Measurements from ENCODE around the gene MAGI1. TPM values are rescaled to one million over a fixed set of nuclear protein-coding genes. Genes with fewer than 3 reads are reported as not detected.

MAGI1 gene
- total and polyA plus RNA-seq, 4 donors = 9.9 to 88.1 (median 24.6) TPM

DNA sequence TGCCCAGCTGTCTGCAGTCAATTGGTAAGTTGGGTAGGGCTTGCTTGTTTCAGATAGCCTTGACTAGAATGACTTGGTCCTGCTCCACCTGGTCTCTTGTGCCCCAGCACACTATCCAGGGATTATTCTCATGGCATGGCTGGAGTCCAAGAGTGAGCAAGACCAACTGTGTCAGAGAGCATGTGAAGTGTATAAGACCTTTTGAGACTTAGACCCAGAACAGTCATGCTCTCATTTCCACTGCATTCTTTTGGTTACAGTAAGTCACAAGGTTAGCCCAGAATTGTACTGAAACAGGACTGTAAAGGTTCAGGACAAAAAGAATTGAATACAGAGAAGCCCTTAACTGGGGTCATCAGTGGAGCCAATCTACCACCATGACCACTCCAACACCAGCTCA, 700.1 kb downstream of the MAGI1 start:
- TF ChIP-seq, protein P1, sequence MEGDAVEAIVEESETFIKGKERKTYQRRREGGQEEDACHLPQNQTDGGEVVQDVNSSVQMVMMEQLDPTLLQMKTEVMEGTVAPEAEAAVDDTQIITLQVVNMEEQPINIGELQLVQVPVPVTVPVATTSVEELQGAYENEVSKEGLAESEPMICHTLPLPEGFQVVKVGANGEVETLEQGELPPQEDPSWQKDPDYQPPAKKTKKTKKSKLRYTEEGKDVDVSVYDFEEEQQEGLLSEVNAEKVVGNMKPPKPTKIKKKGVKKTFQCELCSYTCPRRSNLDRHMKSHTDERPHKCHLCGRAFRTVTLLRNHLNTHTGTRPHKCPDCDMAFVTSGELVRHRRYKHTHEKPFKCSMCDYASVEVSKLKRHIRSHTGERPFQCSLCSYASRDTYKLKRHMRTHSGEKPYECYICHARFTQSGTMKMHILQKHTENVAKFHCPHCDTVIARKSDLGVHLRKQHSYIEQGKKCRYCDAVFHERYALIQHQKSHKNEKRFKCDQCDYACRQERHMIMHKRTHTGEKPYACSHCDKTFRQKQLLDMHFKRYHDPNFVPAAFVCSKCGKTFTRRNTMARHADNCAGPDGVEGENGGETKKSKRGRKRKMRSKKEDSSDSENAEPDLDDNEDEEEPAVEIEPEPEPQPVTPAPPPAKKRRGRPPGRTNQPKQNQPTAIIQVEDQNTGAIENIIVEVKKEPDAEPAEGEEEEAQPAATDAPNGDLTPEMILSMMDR (IDR thresholded peaks at IDR 0.05; ENCODE audit: control extremely low read depth, extremely low read depth) = no peak
- no peaks in the 10 kb centered on the region for H3K9me3 ChIP-seq (ENCODE audit: control insufficient read depth in 4 of 4, insufficient read depth in 3 of 4, low read length in 3 of 4)
- no peak overlapping the region for H3K9ac ChIP-seq (ENCODE audit: insufficient read depth in 1 of 2, low read length in 2 of 2)
- no peaks in the 10 kb centered on the region for H3K27me3 ChIP-seq (ENCODE audit: control insufficient read depth in 3 of 3, insufficient read depth in 3 of 3, low read length in 2 of 3)
- H3K36me3 ChIP-seq (ENCODE audit: control insufficient read depth in 4 of 4, insufficient read depth in 4 of 4, low read length in 4 of 4) = no peaks in the 10 kb centered on the region
- no peak overlapping the region for H3K27ac ChIP-seq (ENCODE audit: low read depth in 1 of 2, low read length in 1 of 2)
- peaks cover 0 to 15% (median 13%) of the 10 kb centered on the region in 5 donors for H3K4me1 ChIP-seq (ENCODE audit: control insufficient read depth in 5 of 5, insufficient read depth in 5 of 5, low read length in 5 of 5)
- DNase-seq = no peak
- H3K4me3 ChIP-seq = no peak overlapping the region
- no peak for ATAC-seq (ENCODE audit: insufficient read depth, low FRiP score)

DNA sequence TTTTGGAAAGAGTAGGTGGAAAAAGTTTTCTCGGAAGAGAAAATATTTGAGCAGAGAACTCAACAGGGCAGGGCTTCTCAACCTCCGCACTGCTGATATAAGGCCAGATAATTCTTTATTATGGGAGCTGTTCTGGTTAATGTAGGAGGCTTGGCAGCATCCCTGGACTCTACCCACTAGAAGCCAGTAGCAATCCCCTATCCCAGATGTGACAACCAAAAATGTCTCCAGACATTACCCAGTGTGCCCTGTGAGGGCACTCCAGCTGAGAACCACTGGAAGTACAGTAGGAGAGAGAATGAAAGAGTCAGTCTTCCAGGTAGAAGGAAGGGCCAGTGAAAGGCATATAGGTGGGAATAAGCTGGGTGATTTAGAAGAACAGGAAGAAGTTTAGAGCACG, 703.1 kb downstream of the MAGI1 start:
- WGBS, 2 donors = 77 to 89% methylated on average over 3 of the region's 3 CpGs
- peaks cover 0 to 18% (median 13%) of the 10 kb centered on the region in 5 donors for H3K4me1 ChIP-seq (ENCODE audit: control insufficient read depth in 5 of 5, insufficient read depth in 5 of 5, low read length in 5 of 5)
- ATAC-seq (ENCODE audit: insufficient read depth, low FRiP score) (no peak), DNase-seq (no peak)
- H3K27ac ChIP-seq (ENCODE audit: low read depth in 1 of 2, low read length in 1 of 2) = no peak overlapping the region
- no peaks in the 10 kb centered on the region for H3K9me3 ChIP-seq (ENCODE audit: control insufficient read depth in 4 of 4, insufficient read depth in 3 of 4, low read length in 3 of 4)
- H3K9ac ChIP-seq (ENCODE audit: insufficient read depth in 1 of 2, low read length in 2 of 2) = no peak overlapping the region
- H3K36me3 ChIP-seq (ENCODE audit: control insufficient read depth in 4 of 4, insufficient read depth in 4 of 4, low read length in 4 of 4) = no peaks in the 10 kb centered on the region
- H3K27me3 ChIP-seq (ENCODE audit: control insufficient read depth in 3 of 3, insufficient read depth in 3 of 3, low read length in 2 of 3) = no peaks in the 10 kb centered on the region
- TF ChIP-seq, protein P1 (IDR thresholded peaks at IDR 0.05; ENCODE audit: control extremely low read depth, extremely low read depth) = no peak
- no peak overlapping the region for H3K4me3 ChIP-seq

DNA sequence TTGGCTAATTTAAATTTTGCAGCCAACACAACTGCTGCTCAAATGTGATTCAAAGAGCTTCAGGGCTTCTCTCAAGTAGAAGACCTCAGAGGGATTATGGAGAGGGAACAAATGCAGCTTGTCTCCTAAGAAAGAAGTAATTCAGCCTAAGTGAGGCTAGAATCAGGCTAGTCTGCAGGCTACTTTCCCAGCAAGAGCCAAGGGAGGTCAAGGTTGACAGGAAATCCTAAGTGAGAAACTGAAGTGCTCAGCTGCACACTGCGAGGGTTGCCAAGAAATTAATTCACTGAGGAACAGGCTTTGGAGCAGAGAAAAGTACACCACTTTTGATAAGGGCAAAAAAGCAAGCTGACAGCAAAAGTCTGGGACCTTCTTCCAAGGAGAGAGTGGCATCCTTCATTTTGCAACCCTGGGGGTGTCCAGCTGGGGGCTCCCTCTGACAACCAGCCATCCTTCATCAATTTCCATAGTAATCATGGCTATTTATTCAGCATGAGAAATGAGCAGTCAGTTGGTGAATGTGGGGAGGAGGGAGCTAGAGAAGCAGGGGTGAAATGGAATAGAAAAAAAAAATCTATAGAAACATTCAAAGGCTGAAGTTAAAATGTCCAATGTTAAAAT, 704.6 kb downstream of the MAGI1 start:
- Histone ChIP-seq H3K9me3 (ENCODE audit: control insufficient read depth in 4 of 4, insufficient read depth in 3 of 4, low read length in 3 of 4) (no peaks in the 10 kb centered on the region), H3K27me3 (ENCODE audit: control insufficient read depth in 3 of 3, insufficient read depth in 3 of 3, low read length in 2 of 3) (no peaks in the 10 kb centered on the region), H3K9ac (ENCODE audit: insufficient read depth in 1 of 2, low read length in 2 of 2) (no peak overlapping the region), H3K36me3 (ENCODE audit: control insufficient read depth in 4 of 4, insufficient read depth in 4 of 4, low read length in 4 of 4) (no peaks in the 10 kb centered on the region), H3K27ac (ENCODE audit: low read depth in 1 of 2, low read length in 1 of 2) (no peak overlapping the region), H3K4me3 (no peak overlapping the region), H3K4me1 (ENCODE audit: control insufficient read depth in 5 of 5, insufficient read depth in 5 of 5, low read length in 5 of 5) (peaks cover 0 to 18% (median 16%) of the 10 kb centered on the region in 5 donors)
- WGBS, 2 donors = 8 to 21% methylated on average over 1 of the region's 1 CpG
- DNase-seq (peak; percentile 78 to 96 (median 92)), ATAC-seq (ENCODE audit: insufficient read depth, low FRiP score) (no peak)
- TF ChIP-seq, protein P1 (IDR thresholded peaks at IDR 0.05; ENCODE audit: control extremely low read depth, extremely low read depth) = no peak

DNA sequence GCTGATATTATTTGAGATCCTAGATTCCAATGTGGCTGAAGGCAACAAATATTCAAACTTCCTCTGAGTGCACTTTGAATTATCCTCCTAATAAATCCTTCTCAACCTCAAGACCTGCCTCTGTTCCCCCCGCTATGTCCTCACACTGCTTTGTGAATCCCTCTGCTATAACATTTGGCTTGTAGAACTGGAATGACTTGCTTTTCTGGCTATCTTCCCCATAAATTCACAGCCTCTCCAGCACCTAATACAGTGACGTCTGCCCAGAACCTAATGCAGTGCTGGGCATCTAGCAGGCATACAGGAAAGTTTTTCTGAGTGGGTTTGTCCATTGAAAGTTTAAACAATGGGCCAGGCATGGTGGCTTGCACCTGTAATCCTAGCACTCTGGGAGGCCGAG, 707.0 kb downstream of the MAGI1 start:
- H3K27ac ChIP-seq (ENCODE audit: low read depth in 1 of 2, low read length in 1 of 2) = no peak overlapping the region
- ATAC-seq (ENCODE audit: insufficient read depth, low FRiP score) (no peak), DNase-seq (no peak)
- WGBS, 2 donors = 81 to 86% methylated on average over 3 of the region's 3 CpGs
- peaks cover 0 to 18% (median 16%) of the 10 kb centered on the region in 5 donors for H3K4me1 ChIP-seq (ENCODE audit: control insufficient read depth in 5 of 5, insufficient read depth in 5 of 5, low read length in 5 of 5)
- H3K27me3 ChIP-seq (ENCODE audit: control insufficient read depth in 3 of 3, insufficient read depth in 3 of 3, low read length in 2 of 3) = no peaks in the 10 kb centered on the region
- no peaks in the 10 kb centered on the region for H3K36me3 ChIP-seq (ENCODE audit: control insufficient read depth in 4 of 4, insufficient read depth in 4 of 4, low read length in 4 of 4)
- no peak overlapping the region for H3K9ac ChIP-seq (ENCODE audit: insufficient read depth in 1 of 2, low read length in 2 of 2)
- H3K4me3 ChIP-seq = no peak overlapping the region
- TF ChIP-seq, protein P1 (IDR thresholded peaks at IDR 0.05; ENCODE audit: control extremely low read depth, extremely low read depth) = no peak
- no peaks in the 10 kb centered on the region for H3K9me3 ChIP-seq (ENCODE audit: control insufficient read depth in 4 of 4, insufficient read depth in 3 of 4, low read length in 3 of 4)

Measured in lung (tissue), 12 donors.